Trophoblast cell (in vitro differentiated cells and primary cell): ENCODE results near the gene NUP93.

Experiments used
- DNase-seq, 2 donors: peaks; one replicate each; pipeline ENCODE4 v3.0.0-alpha.2; 2016
- H2AFZ ChIP-seq: 2 replicates; pipeline ENCODE4 v1.6.1; 2013; ENCODE audit warnings: low read length, moderate library complexity, mild to moderate bottlenecking; ENCODE audit not compliant: insufficient read depth, poor library complexity
- H2AK5ac ChIP-seq: 2 replicates; pipeline ENCODE4 v1.6.1; 2013; ENCODE audit warnings: mild to moderate bottlenecking, low read length
- H2BK120ac ChIP-seq: 2 replicates; pipeline ENCODE4 v1.6.1; 2013; ENCODE audit warnings: low read length, mild to moderate bottlenecking, moderate library complexity; ENCODE audit not compliant: insufficient read depth, poor library complexity
- H2BK12ac ChIP-seq: 2 replicates; pipeline ENCODE4 v1.6.1; 2013; ENCODE audit warnings: mild to moderate bottlenecking, low read length, moderate library complexity
- H2BK5ac ChIP-seq: 2 replicates; pipeline ENCODE4 v1.6.1; 2013; ENCODE audit warnings: low read length, low read depth, moderate library complexity, mild to moderate bottlenecking; ENCODE audit not compliant: poor library complexity
- H3K14ac ChIP-seq: 2 replicates; pipeline ENCODE4 v1.6.1; 2013; ENCODE audit warnings: mild to moderate bottlenecking, low read length
- H3K18ac ChIP-seq: 2 replicates; pipeline ENCODE4 v1.6.1; 2013; ENCODE audit warnings: mild to moderate bottlenecking, low read length
- H3K23ac ChIP-seq: 2 replicates; pipeline ENCODE4 v1.6.1; 2013; ENCODE audit warnings: low read length
- H3K27ac ChIP-seq: 2 replicates; pipeline ENCODE4 v1.5.1; 2013; ENCODE audit warnings: low read depth, mild to moderate bottlenecking, inconsistent platforms, low read length, moderate library complexity
- H3K27me3 ChIP-seq: 2 replicates; pipeline ENCODE4 v1.6.1; 2013; ENCODE audit warnings: inconsistent platforms, mild to moderate bottlenecking, low read length, moderate library complexity; ENCODE audit not compliant: insufficient read depth
- H3K36me3 ChIP-seq, 2 experiments: 1 replicate in 1 of 2; 2 replicates in 1 of 2; pipeline ENCODE4 v1.6.1; 2013; ENCODE audit warnings: low read length in 2 of 2, mild to moderate bottlenecking in 2 of 2, moderate library complexity in 1 of 2; ENCODE audit not compliant: insufficient read depth in 2 of 2, control insufficient read depth in 1 of 2
- H3K4ac ChIP-seq: 2 replicates; pipeline ENCODE4 v1.6.1; 2013; ENCODE audit warnings: low read depth, mild to moderate bottlenecking, low read length, moderate library complexity
- H3K4me1 ChIP-seq, 2 experiments: 1 replicate in 1 of 2; 2 replicates in 1 of 2; pipeline ENCODE4 v1.6.1; 2013; ENCODE audit warnings: low read length in 2 of 2, mild to moderate bottlenecking in 2 of 2, moderate library complexity in 1 of 2; ENCODE audit not compliant: insufficient read depth in 2 of 2, control insufficient read depth in 1 of 2
- H3K4me2 ChIP-seq: 2 replicates; pipeline ENCODE4 v1.6.1; 2013; ENCODE audit warnings: inconsistent platforms, mild to moderate bottlenecking, low read length, moderate library complexity
- H3K4me3 ChIP-seq: 2 replicates; pipeline ENCODE4 v1.5.1; 2013; ENCODE audit warnings: mild to moderate bottlenecking, low read depth, low read length, inconsistent platforms
- H3K79me1 ChIP-seq: one replicate; pipeline ENCODE4 v1.6.1; 2013; ENCODE audit warnings: low read length
- H3K79me2 ChIP-seq: 2 replicates; pipeline ENCODE4 v1.6.1; 2013; ENCODE audit warnings: low read length, mild to moderate bottlenecking; ENCODE audit not compliant: control insufficient read depth, insufficient read depth, poor library complexity
- H3K9ac ChIP-seq: 2 replicates; pipeline ENCODE4 v1.6.1; 2013; ENCODE audit warnings: mild to moderate bottlenecking, low read length
- H3K9me3 ChIP-seq: 2 replicates; pipeline ENCODE4 v1.6.1; 2013; ENCODE audit warnings: low read depth, mild to moderate bottlenecking, control low read depth, inconsistent platforms, low read length; ENCODE audit not compliant: insufficient read depth
- H4K12ac ChIP-seq: 2 replicates; pipeline ENCODE4 v1.6.1; 2013; ENCODE audit warnings: low read depth, mild to moderate bottlenecking, low read length, moderate library complexity
- H4K8ac ChIP-seq: 2 replicates; pipeline ENCODE4 v1.6.1; 2013; ENCODE audit warnings: low read depth, mild to moderate bottlenecking, low read length, moderate library complexity
- H4K91ac ChIP-seq: one replicate; pipeline ENCODE4 v1.6.1; 2013; ENCODE audit warnings: low read depth, mild to moderate bottlenecking, low read length, moderate library complexity
- WGBS: extraction: QIAGEN DNeasy Blood & Tissue Kit; methylation state at CpG from one replicate; pipeline ENCODE4 v1.1.7; 2013; ENCODE audit warnings: missing lambda C conversion rate; ENCODE audit not compliant: insufficient read length, insufficient coverage; ENCODE audit errors: extremely low coverage; 5-methylcytosine and 5-hydroxymethylcytosine counted together

Gene NUP93

DNA sequence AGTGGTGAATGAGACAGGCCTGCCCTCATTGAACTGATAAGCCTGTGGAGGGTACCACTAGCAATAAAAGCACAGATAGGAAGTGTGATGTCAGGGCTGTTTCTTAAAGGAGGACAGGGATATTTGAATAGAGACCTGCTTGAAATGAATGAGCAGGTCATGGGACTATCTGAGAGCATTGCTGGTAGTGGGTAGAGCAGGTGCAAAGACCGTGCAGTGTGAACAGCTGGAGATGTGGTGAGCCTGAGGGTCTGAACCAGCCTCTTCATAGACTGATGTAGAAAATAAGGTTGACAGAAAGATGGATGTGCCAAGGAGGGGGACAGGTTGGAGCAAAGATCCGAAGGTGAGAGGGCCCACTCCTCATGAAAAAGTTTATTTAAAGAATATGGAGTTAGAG is 2.4 kb downstream of the NUP93 start:
- H2BK120ac ChIP-seq, result no peak overlapping the region

GRCh38 chr16:56732832-56733231 is 2.9 kb downstream of the NUP93 start:
- no CpG with 5 or more reads among the region's 1 CpG for WGBS
- H2BK120ac ChIP-seq, result no peak overlapping the region
- no peak overlapping the region for H4K12ac ChIP-seq
- no peak overlapping the region for H3K27ac ChIP-seq
- no peak overlapping the region for H3K9ac ChIP-seq
- H3K36me3 ChIP-seq, result no peaks in the 10 kb centered on the region
- H3K4me1 ChIP-seq, result peaks cover 4 to 14% of the 10 kb centered on the region in 2 experiments
- no peak overlapping the region for H3K14ac ChIP-seq
- H3K23ac ChIP-seq, result no peak overlapping the region
- H2BK12ac ChIP-seq, result no peak overlapping the region
- peaks cover 8% of the 10 kb centered on the region for H3K79me1 ChIP-seq
- no peak overlapping the region for H2AK5ac ChIP-seq
- no peak overlapping the region for H4K91ac ChIP-seq
- no peaks in the 10 kb centered on the region for H3K27me3 ChIP-seq
- no peak for DNase-seq
- no peak overlapping the region for H3K4me3 ChIP-seq
- no peak overlapping the region for H3K18ac ChIP-seq
- H3K9me3 ChIP-seq, result no peaks in the 10 kb centered on the region
- H3K4me2 ChIP-seq, result no peak overlapping the region
- H2BK5ac ChIP-seq, result no peak overlapping the region
- no peak overlapping the region for H4K8ac ChIP-seq
- no peak overlapping the region for H2AFZ ChIP-seq
- peaks cover 6% of the 10 kb centered on the region for H3K79me2 ChIP-seq
- peak overlapping the region; percentile 52 for H3K4ac ChIP-seq

More for the DNA sequence above, 2.4 kb downstream of the NUP93 start:
- H3K79me2 ChIP-seq, result peaks cover 6% of the 10 kb centered on the region
- peaks cover 8% of the 10 kb centered on the region for H3K79me1 ChIP-seq
- H3K9me3 ChIP-seq, result no peaks in the 10 kb centered on the region
- H4K12ac ChIP-seq, result no peak overlapping the region
- no peak overlapping the region for H3K9ac ChIP-seq
- no peak overlapping the region for H2AK5ac ChIP-seq
- peak overlapping the region; percentile 81 for H3K4ac ChIP-seq
- no peaks in the 10 kb centered on the region for H3K36me3 ChIP-seq
- H4K91ac ChIP-seq, result no peak overlapping the region
- no peak overlapping the region for H3K18ac ChIP-seq
- no peak overlapping the region for H3K27ac ChIP-seq
- WGBS, result no CpG with 5 or more reads among the region's 2 CpGs
- H2BK12ac ChIP-seq, result no peak overlapping the region
- no peak overlapping the region for H2AFZ ChIP-seq
- H3K27me3 ChIP-seq, result no peaks in the 10 kb centered on the region
- no peak overlapping the region for H4K8ac ChIP-seq
- H3K4me3 ChIP-seq, result no peak overlapping the region
- H3K23ac ChIP-seq, result no peak overlapping the region
- DNase-seq, result no peak
- H3K4me2 ChIP-seq, result no peak overlapping the region
- peaks cover 4 to 14% of the 10 kb centered on the region in 2 experiments for H3K4me1 ChIP-seq
- H3K14ac ChIP-seq, result no peak overlapping the region
- H2BK5ac ChIP-seq, result no peak overlapping the region

- H4K12ac ChIP-seq, result no peak overlapping the region
- H3K36me3 ChIP-seq, result no peaks in the 10 kb centered on the region
- peaks cover 8% of the 10 kb centered on the region for H3K79me1 ChIP-seq
- peak; percentile 36 to 56 for DNase-seq
- peaks cover 6% of the 10 kb centered on the region for H3K79me2 ChIP-seq
- H3K9ac ChIP-seq, result no peak overlapping the region
- no peaks in the 10 kb centered on the region for H3K9me3 ChIP-seq
- WGBS, result no CpG with 5 or more reads among the region's 3 CpGs
- H2AFZ ChIP-seq, result no peak overlapping the region
- peak overlapping the region; percentile 58 for H4K91ac ChIP-seq
- no peak overlapping the region for H2BK120ac ChIP-seq
- H3K4me3 ChIP-seq, result peak overlapping the region; percentile 12
- H3K14ac ChIP-seq, result no peak overlapping the region
- H2AK5ac ChIP-seq, result no peak overlapping the region
- H2BK5ac ChIP-seq, result no peak overlapping the region
- H4K8ac ChIP-seq, result no peak overlapping the region
- H3K4ac ChIP-seq, result no peak overlapping the region
- peaks cover 4 to 12% of the 10 kb centered on the region in 2 experiments for H3K4me1 ChIP-seq
- H3K27ac ChIP-seq, result peak overlapping the region; percentile 63
- peak overlapping the region; percentile 15 for H2BK12ac ChIP-seq
- peak overlapping the region; percentile 26 for H3K4me2 ChIP-seq
- no peak overlapping the region for H3K18ac ChIP-seq
- peak overlapping the region; percentile 62 for H3K23ac ChIP-seq
- no peaks in the 10 kb centered on the region for H3K27me3 ChIP-seq
These were observed 4.5 kb downstream of the NUP93 start for GRCh38 chr16:56734429-56734828.

DNA sequence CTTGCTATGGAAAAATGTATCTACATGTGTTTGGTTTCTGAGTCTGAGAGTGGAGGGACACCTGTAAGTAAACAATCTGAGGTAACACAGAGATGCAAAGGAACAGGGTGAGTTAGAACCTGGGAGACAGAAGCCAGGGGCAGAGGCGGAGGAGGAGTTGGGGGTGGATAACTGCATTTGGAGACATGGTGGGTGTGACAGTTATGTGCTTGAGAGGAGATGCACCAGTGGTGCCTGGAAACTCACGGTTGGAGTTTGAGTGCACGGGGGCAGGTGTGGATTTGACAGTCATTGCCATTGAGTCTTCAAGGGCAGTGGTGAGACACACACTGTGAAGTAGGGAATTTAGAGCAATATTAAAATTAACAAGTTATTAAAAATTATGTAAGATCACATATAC is 6.5 kb downstream of the NUP93 start:
- Histone ChIP-seq H3K23ac (no peak overlapping the region), H3K79me2 (no peaks in the 10 kb centered on the region), H3K4ac (no peak overlapping the region), H3K4me3 (no peak overlapping the region), H3K4me1 (peaks cover 4 to 11% of the 10 kb centered on the region in 2 experiments), H2AFZ (no peak overlapping the region), H3K36me3 (no peaks in the 10 kb centered on the region), H3K18ac (no peak overlapping the region), H3K27me3 (no peaks in the 10 kb centered on the region), H4K12ac (no peak overlapping the region), H2BK120ac (no peak overlapping the region), H2AK5ac (no peak overlapping the region), H3K9me3 (no peaks in the 10 kb centered on the region), H3K14ac (no peak overlapping the region), H3K4me2 (no peak overlapping the region), H2BK5ac (no peak overlapping the region), H2BK12ac (no peak overlapping the region), H3K79me1 (no peaks in the 10 kb centered on the region), H3K27ac (no peak overlapping the region), H4K8ac (no peak overlapping the region), H4K91ac (no peak overlapping the region), H3K9ac (no peak overlapping the region)
- no peak for DNase-seq
- WGBS, result no CpG with 5 or more reads among the region's 3 CpGs
